HG03196 (cell line): ENCODE measurements around the gene PLA2G4C.

ENCODE experiments used
- ATAC-seq: cut with Tn5 transposase; IDR thresholded peaks from one replicate; pipeline ENCODE4 v1.9.1; 2021; ENCODE audit not compliant: unreplicated experiment

The PLA2G4C gene, protein sequence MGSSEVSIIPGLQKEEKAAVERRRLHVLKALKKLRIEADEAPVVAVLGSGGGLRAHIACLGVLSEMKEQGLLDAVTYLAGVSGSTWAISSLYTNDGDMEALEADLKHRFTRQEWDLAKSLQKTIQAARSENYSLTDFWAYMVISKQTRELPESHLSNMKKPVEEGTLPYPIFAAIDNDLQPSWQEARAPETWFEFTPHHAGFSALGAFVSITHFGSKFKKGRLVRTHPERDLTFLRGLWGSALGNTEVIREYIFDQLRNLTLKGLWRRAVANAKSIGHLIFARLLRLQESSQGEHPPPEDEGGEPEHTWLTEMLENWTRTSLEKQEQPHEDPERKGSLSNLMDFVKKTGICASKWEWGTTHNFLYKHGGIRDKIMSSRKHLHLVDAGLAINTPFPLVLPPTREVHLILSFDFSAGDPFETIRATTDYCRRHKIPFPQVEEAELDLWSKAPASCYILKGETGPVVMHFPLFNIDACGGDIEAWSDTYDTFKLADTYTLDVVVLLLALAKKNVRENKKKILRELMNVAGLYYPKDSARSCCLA

DNA sequence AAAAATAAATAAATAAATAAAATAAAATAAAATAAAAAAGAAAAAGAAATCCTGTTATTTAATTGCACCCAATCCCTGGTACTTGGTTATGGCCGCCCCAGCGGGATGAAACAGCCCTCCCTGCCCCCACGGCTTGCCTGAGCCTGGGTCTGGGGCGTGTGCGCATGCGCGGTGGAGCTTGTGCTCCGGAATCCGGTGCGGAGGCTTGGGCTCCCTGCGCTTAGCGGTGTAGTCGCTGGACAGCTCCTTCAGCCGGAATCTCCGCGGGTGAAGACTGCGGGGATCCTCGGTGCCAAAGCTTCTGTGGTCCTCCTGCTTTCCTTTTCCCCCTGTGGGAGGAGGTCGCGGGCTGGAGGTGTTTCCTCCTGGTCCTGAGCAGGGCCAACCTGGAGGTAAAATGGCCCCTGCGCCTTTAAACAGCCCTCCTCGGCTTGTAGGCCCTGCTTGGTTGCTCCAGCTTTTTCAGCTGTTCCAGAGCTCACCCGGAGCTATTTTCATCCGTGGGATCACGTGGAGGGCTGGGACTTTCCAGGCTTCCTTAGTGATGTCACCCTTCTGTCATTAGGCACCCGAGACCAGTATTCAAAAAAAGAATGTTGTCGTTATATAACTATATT, at the start of gene PLA2G4C:
TSS of gene PLA2G4C (minus strand) at position 468 of the 617 bp plus-strand sequence. CDS start 4,288 bp downstream, outside the sequence.
- peak; percentile 55 for ATAC-seq

DNA sequence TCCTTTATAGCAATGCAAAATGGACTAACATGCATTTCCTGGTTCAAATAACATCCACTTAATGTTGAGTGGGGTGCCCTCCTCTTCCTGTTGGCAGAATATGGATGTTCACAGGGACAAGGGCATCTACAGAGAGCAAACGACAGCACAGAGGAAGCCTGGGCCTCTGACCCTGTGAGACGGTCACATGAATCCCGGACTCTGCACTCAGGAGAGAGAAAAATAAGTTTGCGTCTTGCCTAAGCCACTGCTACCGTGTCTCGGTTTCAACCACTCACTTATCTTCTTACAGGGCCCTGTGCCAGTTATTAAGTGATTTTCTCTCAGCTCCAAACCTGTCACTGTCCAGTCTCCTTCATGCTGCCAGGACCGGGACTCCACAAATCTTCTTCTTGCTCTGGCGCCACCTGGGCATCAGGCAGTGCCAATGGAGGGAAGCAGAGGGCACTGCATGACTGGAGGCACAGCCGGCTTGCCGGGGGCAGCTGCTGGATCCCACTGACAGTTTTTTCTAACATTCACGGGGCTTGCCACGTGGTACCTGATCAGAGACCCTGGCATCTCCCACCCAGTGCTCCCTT, 47.7 kb upstream of the PLA2G4C start:
- no peak for ATAC-seq

DNA sequence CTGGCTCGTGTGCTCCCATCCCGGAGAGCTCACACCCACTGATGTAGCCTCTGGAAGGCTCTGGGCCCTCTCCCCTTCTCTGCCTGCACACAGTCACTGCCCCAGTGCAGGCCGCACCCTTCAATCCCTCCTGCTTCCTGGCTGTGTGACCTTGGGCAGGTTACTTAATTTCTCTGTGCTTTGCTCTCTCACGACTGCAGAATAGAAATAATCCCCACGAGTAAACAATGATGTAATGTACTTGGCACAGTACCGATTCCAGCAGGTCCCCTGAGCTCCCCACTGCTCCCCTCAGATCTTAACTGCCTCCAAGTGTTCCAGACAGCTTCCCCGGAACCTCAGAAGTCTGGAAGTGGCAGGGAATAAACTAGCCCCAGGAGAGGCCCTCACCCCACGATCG, 43.4 kb upstream of the PLA2G4C start:
- ATAC-seq, result no peak

DNA sequence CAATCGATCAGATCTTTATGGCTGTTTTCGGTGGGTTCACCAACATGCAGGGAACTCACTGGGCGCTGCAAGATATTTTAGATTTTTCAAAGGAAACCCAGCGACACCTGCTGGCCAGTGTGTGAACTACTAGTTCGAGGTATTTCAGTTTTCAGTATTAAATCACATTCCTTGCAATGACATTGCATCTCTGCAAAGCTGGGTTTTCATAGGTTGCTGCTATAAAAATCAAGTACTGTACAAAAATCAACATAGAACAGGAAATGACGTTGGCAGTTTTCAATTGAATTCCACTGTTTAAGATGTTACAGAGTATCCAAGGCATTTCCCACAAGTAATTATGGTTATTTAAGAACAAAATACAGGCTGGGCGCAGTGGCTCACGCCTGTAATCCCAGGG, 41.9 kb upstream of the PLA2G4C start:
- no peak for ATAC-seq

DNA sequence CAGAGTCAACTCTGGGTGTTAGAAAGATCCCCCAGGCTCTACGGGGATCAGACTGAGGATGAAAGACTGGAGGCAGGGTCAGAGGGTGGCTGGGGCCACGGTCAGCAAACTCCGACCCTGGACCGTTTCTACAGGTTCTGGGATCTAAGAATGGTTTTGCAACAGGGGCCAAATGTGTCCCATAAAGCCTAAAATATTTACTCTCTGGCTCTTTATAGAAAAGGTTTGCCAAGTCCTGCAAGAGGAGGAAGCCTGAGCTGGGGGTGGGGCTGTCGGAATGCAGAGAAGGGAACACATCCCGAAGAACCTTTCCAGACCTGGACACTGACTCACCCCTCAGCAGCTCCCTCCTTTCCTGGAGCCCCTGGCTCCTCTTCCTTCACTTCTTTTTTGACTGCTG, 38.8 kb upstream of the PLA2G4C start:
- no peak for ATAC-seq

DNA sequence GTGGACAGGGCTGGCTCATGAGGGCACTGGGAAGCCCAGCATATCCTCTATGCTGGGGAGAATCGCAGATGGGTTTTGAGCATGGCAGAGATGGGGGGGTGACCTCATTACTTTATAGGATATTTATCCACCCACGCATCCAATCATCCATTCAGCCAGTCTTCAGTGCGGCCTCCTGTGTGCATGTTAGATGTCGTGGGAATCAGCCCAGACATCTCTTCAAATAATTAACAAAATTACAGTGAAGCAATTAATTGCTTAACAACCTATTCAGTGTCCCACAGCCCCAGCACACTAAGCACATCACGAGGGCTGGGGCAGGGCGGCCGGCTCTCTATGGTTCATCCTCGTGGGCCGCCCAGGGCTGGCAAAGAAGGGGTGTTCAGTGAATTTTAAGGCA, 38.0 kb upstream of the PLA2G4C start:
- no peak for ATAC-seq

DNA sequence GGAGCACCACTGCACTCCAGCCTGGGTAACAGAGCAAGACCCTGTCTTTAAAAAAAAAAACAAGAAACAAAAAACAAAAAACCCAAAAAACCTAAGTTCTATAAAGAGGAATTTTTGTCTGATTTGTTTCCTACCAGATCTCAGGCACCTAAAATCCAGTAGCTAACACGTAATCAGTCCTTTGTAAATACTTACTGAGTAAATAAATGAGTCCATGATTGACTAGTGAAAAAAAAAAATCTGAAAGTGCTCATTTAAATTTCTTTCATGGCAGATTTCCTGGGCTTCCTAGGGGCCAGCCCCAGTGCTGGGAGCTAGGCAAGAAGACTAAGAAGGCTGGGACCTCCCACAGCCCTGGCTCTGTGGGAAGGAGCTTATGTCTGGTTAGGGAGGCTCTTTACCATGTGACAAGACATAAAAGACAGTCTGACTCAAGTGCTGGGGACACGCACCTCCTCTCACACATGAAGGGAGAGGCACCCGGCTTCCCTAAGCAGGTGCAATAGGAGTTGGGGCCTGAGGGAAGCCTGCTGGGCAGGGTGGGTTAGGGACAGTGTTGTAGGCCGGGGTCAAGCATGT, 37.1 kb upstream of the PLA2G4C start:
- no peak for ATAC-seq

DNA sequence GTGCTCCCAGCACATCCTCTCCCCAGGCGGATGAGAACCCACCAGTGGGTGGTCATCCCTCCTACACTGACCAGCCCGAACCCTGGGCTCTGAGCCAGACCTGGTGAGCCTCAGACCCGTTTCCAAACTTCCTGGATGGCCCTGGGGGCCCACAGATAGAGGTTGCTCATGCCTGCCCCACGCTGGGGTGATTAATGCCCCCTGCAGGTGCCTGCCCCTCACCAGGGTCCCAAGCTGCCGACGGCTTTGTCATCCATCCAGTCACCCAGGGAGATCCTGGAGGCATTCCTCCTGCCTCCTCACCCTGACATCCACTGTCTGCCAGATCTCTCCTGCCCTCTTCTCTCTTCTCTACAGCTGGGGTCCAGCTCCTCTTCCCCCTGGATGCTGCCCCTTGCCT, 28.4 kb upstream of the PLA2G4C start:
- no peak for ATAC-seq

DNA sequence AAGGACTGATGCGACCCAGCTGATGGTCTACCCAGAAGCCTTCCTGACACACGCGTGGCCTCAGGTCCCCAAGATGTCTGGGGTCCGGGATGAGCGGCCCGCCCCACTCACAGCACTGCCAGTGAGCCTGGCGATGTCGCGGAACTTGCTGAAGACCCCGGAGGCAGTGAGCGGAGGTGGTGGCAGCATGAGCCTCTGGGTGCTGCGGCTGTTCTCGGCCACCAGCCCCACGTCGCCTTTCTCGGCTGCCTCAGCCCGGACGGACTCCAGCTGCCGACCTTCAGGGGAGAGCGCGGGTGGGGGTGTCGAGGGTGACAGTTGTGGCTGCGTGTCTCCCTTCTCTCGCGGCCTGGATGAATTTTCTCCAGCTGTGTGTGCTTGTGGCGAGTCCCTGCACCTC, 26.8 kb upstream of the PLA2G4C start:
- ATAC-seq, result no peak

DNA sequence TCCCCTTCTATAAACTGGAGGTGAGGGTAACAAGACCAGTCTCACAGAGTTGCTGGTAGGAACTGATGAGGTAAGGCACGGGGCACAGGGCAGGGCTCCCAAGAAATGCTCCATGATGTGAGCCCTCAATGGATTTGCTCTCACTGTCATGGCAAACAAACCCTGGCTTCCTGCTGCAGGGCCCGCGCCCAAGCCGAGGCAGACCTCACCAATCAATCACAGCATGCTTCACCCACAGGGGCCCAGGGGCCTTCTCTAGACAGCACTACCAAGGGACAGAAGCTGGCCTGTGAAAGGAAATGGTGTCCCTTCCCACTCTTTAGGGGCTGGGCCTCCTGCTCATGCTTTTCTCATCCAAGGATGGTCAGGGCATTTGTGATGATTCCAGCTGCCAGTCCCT, 25.9 kb upstream of the PLA2G4C start:
- ATAC-seq, result no peak

DNA sequence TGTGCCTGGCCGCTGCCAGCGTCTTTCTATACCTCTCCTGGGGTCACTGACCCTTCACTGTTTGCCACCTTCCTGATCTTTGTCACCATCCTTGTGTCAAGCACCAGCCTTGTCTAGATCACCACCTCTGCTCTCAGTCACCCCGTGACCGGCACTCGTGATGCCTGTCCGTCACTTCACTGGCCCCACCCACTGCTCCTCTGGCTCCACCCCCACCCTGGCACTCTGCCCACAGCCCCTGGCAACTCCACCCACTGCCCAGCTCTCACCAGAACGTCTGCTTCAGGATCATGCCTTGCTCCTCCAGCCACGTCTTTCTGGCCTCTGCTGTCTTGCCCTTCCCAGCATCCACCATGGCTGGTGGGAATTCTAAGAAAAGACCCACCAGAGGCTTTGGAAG, 24.8 kb upstream of the PLA2G4C start:
- ATAC-seq, result no peak

DNA sequence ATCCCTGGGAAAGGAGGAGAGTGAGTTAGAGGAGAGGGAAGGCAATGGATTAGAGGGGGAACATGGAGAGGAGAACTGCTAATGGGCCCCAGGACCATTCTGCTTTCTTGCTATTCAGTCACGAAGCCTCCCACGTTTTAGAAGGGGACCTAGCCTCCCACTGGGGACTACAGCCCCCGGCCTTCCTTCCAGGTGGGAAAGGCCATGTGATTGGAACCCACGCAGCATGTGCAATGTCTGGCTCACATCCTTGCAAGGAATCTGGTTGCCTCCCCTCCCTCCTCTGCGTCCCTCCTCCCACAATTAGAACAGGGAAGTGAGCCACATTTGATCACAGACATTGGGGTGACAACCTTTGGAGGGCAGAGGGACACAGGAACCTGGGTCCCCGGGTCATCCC, 22.5 kb upstream of the PLA2G4C start:
- ATAC-seq, result no peak

DNA sequence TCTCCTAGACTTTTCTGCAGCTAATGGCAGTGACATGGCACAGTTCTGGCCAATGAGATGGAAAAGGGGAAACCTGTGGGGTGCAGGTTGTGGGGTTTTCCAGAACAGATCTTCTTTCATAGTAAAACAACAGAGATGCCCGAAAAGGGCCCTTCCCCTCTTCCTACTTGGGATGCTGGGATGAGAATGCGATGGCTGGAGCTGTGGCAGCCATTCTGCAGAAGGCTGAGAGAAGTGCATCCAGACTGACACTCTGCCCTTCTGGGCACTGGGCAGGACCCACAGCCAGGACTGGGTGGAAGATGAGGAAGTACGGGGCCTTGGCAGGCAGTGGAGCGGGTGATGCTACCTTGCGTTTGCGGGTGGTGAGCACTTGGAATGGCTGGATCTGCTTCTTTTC, 16.9 kb upstream of the PLA2G4C start:
- ATAC-seq, result no peak

DNA sequence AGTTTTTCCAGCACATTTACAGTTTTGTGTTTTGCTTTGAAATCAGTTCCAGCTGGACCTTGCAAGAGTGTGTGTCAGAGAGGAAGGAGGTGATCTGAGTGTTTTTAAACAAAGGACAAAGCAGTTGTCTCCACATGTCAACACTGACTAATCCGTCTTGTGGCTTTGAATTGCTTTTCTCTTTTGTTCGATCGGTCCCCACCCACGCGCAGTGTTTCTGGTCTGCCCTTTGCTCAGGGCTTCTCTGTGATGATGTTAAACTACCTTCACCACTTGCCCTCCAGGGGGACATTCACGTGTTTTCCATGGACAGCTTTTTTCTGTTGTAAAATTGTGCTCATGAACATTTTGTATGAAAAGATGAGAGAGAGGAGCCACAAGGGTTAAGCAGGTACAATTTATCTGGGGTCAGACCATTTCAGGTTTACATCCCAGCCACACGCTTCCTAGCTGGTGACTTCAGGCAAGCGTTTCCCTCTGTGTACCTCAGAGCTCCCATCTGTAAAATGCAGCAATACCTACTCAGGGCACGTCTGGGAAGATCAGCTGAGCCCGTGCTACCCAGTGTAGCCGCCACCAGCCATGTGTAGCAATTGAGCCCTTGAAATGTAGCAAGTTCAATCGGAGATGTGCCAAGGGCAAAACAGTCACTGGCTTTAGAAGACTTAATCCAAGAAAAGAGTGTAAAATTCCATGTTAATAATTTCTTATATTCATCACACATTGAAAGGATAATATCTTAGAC, 13.5 kb upstream of the PLA2G4C start:
- ATAC-seq, result no peak

DNA sequence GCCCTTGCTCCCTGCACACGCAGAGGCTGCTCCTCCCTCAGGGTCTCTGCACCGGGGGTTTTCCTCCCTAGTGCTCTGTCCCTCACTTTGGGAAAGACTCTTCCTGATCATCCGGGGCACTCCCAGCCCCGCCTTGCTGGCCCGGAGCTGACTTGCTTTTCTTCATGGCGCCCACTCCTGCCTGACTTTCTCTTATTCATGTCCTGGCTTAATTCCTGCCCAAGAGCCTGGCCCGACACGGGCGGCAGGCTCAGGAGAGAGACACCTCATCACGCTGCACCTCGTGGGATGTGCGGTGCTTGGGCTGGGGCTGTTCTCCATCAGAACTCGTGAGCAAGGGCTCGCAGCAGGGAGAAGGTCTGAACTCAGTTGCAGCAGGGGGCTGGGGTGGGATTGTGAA, 11.8 kb upstream of the PLA2G4C start:
- no peak for ATAC-seq

DNA sequence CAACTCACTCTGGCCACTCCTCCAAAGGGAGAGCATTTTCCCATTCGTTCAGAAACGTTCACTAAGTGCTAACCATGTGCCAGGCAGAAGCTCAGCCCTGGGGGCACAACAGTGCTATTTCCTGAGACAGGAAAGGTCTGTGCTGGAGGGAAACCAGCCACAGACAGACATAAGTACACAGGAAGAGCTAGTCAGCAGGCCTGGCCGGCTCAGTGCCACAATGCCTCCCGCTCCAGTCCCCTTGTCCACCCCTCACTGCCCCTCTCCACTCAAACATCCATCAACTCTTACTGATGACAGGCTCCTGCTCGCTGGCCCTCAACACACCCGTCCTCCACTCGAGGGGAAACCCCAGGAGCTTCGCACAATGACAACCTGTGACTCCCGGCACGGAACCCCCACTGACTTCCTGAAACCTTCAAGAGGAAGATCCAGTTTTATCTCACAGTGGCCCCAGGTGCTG, 11.3 kb upstream of the PLA2G4C start:
- no peak for ATAC-seq

DNA sequence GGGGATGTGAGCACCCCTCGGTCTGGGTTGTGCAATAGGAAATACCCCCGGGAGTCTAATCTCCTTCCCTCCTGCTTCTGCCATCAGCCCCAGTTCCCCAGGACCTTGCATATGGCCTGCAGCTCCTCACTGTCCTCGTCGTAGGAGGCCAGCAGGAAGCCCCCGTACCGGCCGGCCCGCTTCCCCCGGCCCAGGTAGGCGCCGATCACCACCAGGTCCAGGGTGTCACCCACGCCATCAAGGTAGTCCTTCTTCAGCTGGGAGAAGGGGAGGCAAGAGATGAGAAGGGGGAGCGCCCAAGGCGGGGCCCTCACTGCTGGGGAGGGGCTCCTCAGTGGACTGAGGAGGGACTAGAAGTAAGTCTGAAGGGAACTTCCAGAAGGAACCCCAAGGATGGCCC, 10.4 kb upstream of the PLA2G4C start:
- no peak for ATAC-seq

DNA sequence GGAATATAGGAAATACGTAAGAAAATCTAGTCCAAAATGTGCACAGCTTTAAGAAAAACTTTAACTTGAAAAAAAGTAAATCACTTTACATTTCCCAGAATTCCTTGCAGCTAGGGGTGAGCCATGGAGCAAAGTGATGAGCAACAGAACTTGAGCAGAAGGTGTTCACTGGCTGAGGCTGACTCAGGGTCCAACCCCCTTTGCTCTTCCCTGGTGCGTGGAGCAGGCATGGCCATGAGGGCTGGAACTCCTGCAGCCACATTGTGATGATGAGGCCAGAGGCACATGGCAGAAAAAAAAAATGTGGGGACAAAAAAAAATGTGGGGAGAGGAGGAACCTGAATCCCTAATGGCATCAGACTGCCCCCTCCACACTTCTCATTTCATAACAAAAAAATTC, 9.9 kb upstream of the PLA2G4C start:
- no peak for ATAC-seq

DNA sequence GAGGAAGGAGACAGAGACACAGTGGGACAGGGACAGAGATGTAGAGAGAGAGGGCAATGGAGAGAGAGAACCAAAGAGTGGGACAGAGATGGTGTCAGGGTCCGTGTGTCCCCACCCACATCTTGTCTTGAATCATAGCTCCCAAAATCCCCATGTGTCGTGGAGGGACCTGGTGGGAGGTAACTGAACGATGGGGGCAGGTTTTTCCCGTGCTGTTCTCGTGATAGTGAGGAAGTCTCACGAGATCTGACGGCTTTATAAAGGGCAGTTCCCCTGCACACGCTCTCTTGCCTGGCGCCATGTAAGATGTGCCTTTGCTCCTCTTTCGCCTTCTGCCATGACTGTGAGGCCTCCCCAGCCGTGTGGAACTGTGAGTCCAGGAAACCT, 7.5 kb upstream of the PLA2G4C start:
- no peak for ATAC-seq

DNA sequence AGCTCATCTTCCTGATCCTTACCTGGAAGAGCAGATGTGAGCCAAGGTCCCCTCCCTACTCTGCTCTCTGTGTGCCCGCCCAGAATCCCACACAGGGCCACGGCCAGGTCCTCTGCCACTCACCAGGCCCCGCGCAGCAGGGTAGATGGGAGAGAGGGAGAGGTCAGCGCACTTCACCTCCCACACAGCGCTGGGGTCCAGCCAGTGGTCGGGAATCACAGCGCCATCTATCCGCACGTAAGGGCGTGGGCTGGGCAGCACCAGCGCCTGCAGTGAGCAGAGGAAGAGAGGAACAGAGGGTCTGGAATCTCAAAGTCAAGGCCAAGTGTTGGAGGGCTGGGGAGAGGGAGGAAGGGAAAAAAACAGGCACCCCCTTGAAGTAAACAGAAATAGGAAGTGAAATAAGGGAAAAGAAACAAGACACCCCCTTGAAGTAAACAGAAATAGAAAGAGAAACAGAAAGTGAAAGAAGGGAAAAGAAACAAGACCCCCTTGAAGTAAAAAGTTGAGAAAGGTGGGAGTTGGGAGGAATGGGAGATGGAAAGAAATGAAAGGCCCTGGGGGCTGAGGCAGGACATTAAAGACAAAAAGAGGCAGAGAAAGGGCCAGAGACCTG, 7.0 kb upstream of the PLA2G4C start:
- no peak for ATAC-seq
